Fibroblast of pulmonary artery (primary cell): ENCODE measurements around the gene ABR.
A peak's percentile ranks its signal among the peaks of the same experiment; 100 is the strongest.

Experiments used
- DNase-seq: peaks from one replicate; pipeline ENCODE4 v3.0.0-alpha.2; 2010; ENCODE audit warnings: low read depth
- H3K4me3 ChIP-seq: replicated peaks from 2 replicates; pipeline ENCODE4 v1.5.1; 2011; ENCODE audit warnings: low read depth, mild to moderate bottlenecking, control low read depth, low read length, moderate library complexity
- CTCF ChIP-seq: IDR thresholded peaks from 2 replicates; pipeline ENCODE4 v1.5.1; 2011; ENCODE audit warnings: mild to moderate bottlenecking, control low read depth, low read length, inconsistent platforms; ENCODE audit errors: missing control alignments

Gene ABR

DNA sequence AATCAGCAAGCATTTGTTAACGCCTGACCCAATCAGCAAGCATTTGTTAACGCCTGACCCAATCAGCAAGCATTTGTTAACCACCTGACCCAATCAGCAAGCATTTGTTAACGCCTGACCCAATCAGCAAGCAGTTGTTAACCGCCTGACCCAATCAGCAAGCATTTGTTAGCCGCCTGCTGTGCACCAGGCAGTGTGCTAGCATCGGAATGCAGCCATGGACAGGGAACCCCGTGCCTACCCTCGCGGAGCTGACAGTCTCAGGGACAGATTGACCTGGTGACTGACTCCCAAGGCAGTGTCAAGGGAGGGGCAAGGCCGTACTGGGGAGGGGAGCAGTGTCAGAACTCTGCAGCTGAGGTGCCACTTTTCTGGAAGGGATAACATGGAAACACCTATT lies 66.9 kb downstream of the ABR start:
- no peak overlapping the region for H3K4me3 ChIP-seq
- TF ChIP-seq CTCF: no peak
- no peak for DNase-seq

GRCh38 chr17:1111599-1112443 lies 68.0 kb downstream of the ABR start:
- no peak for TF ChIP-seq CTCF
- no peak for DNase-seq
- no peak overlapping the region for H3K4me3 ChIP-seq

DNA sequence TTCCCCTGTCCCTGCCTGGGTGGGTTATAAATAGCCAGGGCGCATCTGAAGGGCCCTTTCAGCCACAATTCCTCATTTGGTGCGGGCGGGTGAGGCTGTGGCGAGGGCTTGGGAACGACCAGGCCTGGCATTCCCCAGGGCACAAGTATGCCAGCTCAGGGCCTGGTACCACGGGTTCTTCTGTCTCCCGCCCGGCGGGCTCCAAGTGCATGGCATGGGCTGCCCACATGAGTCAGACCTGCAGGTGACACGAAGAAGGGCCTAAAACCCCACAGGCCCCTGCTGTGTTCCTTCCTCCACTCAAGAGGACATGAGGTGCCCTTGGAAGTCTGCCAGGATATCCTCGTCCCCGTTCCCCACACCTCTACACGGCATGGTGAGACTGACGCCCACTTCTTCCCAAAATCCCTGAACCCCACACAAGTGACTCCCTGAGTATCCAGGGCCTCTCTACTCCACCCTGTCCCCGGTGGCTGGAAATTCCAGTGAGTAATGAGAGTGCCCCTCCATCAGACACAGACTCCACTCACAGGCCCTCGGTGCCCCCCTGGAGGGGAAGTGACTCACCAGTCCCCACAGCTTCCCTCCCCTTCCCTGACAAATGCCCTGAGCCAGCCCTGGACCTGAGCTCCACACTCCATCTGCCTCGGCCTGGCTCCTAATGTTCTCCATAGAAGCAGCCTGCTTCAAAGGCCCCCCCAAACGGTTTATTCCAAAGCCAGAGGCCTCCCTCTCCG lies 68.8 kb downstream of the ABR start:
- no peak overlapping the region for H3K4me3 ChIP-seq
- TF ChIP-seq CTCF: no peak
- peak; percentile 79 for DNase-seq

GRCh38 chr17:1110541-1110861 lies 69.3 kb downstream of the ABR start:
- no peak overlapping the region for H3K4me3 ChIP-seq

DNA sequence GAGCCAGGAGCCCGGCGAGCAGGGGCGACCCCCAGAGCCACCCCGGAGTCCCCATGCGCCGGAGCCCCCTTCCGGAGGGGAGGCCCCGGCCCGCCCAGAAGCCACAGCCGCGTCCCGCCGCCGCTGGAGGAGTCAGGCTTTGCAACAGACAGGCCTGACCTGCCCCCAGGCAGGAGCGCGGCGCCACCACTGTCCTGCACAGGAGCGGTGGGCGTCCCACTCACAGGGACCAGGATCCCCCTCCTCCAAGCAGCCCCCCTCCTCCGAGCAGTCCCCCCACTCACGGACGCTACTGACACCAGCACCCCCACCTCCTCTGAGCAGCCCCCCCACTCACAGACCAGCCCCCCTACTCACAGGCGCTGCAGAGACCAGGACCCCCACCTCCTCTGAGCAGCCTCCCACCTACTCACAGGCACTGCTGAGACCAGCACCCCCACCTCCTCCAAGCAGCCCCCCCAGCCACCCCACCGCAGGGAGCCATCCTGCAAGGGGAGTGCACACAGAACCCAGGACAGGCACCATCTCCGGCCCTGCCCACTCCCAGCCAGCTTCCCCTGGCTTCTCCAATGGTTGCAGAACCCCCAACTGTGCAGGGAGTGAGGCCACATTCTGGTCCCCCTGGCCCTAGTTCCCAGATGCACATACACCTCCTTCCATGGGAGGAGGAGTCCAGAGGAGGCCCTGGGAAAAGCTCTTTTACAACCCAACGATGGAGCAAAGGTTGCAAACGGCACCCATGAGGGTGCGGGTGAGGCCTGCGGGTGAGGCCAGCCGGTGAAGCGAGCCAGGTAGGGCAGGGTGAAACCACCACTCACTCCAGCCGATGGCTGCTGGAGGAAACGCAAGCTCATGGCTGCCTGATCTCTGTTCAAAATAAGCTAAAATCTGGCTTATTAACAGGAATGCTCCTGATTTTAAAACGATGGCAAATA lies 69.9 kb downstream of the ABR start:
- DNase-seq: no peak
- H3K4me3 ChIP-seq: peak overlapping the region; percentile 70
- TF ChIP-seq CTCF: no peak

More at GRCh38 chr17:1110541-1110861, 69.3 kb downstream of the ABR start:
- no peak for TF ChIP-seq CTCF
- no peak for DNase-seq

GRCh38 chr17:1108765-1109605 lies 70.8 kb downstream of the ABR start:
- peak overlapping the region; percentile 70 for H3K4me3 ChIP-seq
- peak; percentile 58 for DNase-seq
- TF ChIP-seq CTCF: no peak
